K562 (cell line): ENCODE data around the gene ANAPC5. TPM values are rescaled to one million over a fixed set of nuclear protein-coding genes. Genes with fewer than 3 reads are reported as not detected.
A peak's percentile ranks its signal among the peaks of the same experiment; 100 is the strongest.

Experiments
- ARID1B ChIP-seq: fragments of 450-650 bp; IDR thresholded peaks from 2 replicates; pipeline ENCODE4 v1.6.1; 2016; ENCODE audit warnings: antibody characterized with exemption, mild to moderate bottlenecking, inconsistent platforms
- ATF1 ChIP-seq, 2 experiments: fragments of 450-650 bp in 1 of 2; IDR thresholded peaks; 2 replicates each; pipeline ENCODE4 v1.6.1; 2016; ENCODE audit warnings: missing compliant biosample characterization in 1 of 2, missing genetic modification characterization in 1 of 2
- BRD4 ChIP-seq: fragments of 200-600 bp; sonication (generic); IDR thresholded peaks from 2 replicates; pipeline ENCODE4 v1.6.1; 2017; ENCODE audit warnings: inconsistent platforms
- GABPA ChIP-seq: fragments of 200-800 bp; sonication (Bioruptor generic); conservative IDR thresholded peaks from 2 replicates; pipeline ENCODE4 v1.6.1; 2016; ENCODE audit warnings: low read depth, missing genetic modification characterization, missing compliant biosample characterization
- HLTF ChIP-seq: fragments of 450-650 bp; IDR thresholded peaks from 2 replicates; pipeline ENCODE4 v1.6.1; 2016
- HNRNPLL ChIP-seq: fragments of 200-400 bp; formaldehyde crosslinking; IDR thresholded peaks from 2 replicates; pipeline ENCODE4 v1.6.1; 2017; ENCODE audit warnings: low read length, low read depth, mild to moderate bottlenecking; ENCODE audit not compliant: poor library complexity, severe bottlenecking
- HSF4 ChIP-seq: fragments of 250-450 bp; sonication (Bioruptor Pico); IDR thresholded peaks from 2 replicates; pipeline ENCODE4 v2.1.2; 2022; ENCODE audit warnings: mild to moderate bottlenecking, moderate library complexity, borderline replicate concordance
- KDM1A ChIP-seq, 2 experiments: fragments of 450-650 bp; IDR thresholded peaks; 2 replicates each; pipeline ENCODE4 v1.6.1; 2016; ENCODE audit warnings: mild to moderate bottlenecking in 2 of 2
- NELFE ChIP-seq: IDR thresholded peaks from 2 replicates; pipeline ENCODE4 v1.6.1; 2011; ENCODE audit warnings: mild to moderate bottlenecking; ENCODE audit not compliant: insufficient read depth, insufficient read length
- RCOR1 ChIP-seq, 2 experiments: IDR thresholded peaks; 2 replicates each; pipeline ENCODE4 v1.6.1; 2012; ENCODE audit warnings: low read depth in 2 of 2, low read length in 2 of 2, borderline replicate concordance in 1 of 2, improper control_type of control experiment in 1 of 2
- SMC3 ChIP-seq: conservative IDR thresholded peaks from 2 replicates; pipeline ENCODE4 v1.6.1; 2011; ENCODE audit warnings: low read depth, low read length, improper control_type of control experiment; ENCODE audit not compliant: insufficient read depth
- ZNF197 ChIP-seq: fragments of 200-800 bp; sonication (Bioruptor generic); IDR thresholded peaks from 2 replicates; pipeline ENCODE4 v1.6.1; 2016; ENCODE audit warnings: low read depth, missing genetic modification characterization, missing compliant biosample characterization
- ZNF263 ChIP-seq: sonication (generic); formaldehyde crosslinking; IDR thresholded peaks from 2 replicates; pipeline ENCODE4 v1.8.0; 2022; ENCODE audit warnings: mild to moderate bottlenecking, missing genetic modification reagents, borderline replicate concordance
- polyA plus RNA-seq, 8 experiments: library from polyadenylated mRNA; depleted of rRNA in 4 of 8; stranded (reverse) in 5 of 8; unstranded in 3 of 8; fragments of >200 nt; fragmentation: Nextera tagmentation in 2 of 8; fragmentation: Illumina TruSeq in 1 of 8; extraction: Ambion mirVana in 2 of 8; extraction: Trizol in 1 of 8; gene quantifications; 2 replicates each; pipeline versions ENCODE4 v1.2.1 to v1.2.3, GENCODE V29; 2011 to 2014; ENCODE audit warnings: inconsistent platforms in 1 of 8, missing spikeins in 1 of 8
- total RNA-seq, 7 experiments: library from RNA; depleted of rRNA in 6 of 7; stranded (reverse); fragments of >200 nt in 6 of 7; fragmentation: Illumina TruSeq in 2 of 7; extraction: Trizol in 2 of 7; gene quantifications; 2 replicates each; pipeline versions ENCODE4 v1.2.1 to v1.2.3, GENCODE V29; 2011 to 2021; ENCODE audit warnings: low replicate concordance in 1 of 7
- TF ChIP-seq, protein P1 (sequence below), 2 experiments: fragments of 450-650 bp in 1 of 2; sonication (generic) in 1 of 2; formaldehyde crosslinking in 1 of 2; IDR thresholded peaks; 2 replicates each; pipeline versions ENCODE4 v1.7.1 to v1.9.0; 2016 to 2022; ENCODE audit warnings: inconsistent platforms in 1 of 2, mild to moderate bottlenecking in 1 of 2, missing genetic modification reagents in 1 of 2
- TF ChIP-seq, protein P2 (sequence below): fragments of 450-650 bp; IDR thresholded peaks from 2 replicates; pipeline ENCODE4 v1.6.1; 2016; ENCODE audit warnings: borderline replicate concordance

The ANAPC5 gene
- total and polyA plus RNA-seq, 9 of the 15 experiments (the other 6 are each of a cell fraction or from before 2014, with no cell fraction given) = 136 to 315 (median 197) TPM

DNA sequence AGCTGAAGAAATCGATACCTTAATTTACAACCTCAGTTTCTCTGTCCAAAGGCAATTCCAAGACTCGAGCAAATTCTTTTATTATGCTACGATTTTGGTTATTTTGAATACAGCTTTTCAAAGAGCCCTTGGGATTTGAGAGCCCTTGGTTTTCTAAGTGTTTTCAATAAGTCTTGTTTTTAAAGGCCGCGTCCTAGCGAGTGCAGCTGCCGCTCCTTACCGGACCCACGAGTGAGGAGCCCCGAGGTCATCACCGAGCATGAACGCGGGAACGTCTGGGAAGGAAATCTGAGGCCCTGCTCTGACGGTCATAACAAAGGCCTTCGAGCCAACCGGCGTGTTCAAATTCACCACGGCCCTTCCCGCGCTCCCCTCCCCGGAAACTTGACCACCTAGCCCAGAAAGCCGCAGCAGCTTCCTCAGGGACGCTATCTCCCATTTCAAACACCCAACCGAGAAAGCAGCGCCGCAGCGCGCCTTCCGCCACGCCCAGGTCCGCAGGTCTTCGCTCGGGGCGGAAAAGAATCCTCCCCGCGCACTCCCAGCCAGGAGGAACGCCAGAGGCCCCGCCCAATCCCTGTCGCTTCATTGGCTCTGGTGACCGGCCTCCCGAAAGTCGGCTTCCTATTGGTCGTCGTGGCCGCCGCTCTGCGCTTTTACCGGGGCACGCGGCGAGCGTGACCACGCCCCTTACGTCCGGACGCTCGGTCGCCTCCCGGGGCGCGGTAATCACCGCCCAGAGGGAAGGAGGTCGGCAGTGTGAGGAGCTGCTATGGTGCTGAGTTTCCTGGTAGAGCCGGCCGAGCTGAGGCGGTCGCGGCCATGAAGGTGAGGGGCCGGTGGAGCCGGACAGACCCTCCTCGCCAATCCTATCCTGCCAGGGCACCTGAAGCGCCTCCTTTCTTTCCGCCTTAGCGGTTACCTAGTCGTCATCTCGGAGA is 47.5 kb upstream of the ANAPC5 start, which contains the start of gene RNF34 (continued):
- TF ChIP-seq, protein P1, sequence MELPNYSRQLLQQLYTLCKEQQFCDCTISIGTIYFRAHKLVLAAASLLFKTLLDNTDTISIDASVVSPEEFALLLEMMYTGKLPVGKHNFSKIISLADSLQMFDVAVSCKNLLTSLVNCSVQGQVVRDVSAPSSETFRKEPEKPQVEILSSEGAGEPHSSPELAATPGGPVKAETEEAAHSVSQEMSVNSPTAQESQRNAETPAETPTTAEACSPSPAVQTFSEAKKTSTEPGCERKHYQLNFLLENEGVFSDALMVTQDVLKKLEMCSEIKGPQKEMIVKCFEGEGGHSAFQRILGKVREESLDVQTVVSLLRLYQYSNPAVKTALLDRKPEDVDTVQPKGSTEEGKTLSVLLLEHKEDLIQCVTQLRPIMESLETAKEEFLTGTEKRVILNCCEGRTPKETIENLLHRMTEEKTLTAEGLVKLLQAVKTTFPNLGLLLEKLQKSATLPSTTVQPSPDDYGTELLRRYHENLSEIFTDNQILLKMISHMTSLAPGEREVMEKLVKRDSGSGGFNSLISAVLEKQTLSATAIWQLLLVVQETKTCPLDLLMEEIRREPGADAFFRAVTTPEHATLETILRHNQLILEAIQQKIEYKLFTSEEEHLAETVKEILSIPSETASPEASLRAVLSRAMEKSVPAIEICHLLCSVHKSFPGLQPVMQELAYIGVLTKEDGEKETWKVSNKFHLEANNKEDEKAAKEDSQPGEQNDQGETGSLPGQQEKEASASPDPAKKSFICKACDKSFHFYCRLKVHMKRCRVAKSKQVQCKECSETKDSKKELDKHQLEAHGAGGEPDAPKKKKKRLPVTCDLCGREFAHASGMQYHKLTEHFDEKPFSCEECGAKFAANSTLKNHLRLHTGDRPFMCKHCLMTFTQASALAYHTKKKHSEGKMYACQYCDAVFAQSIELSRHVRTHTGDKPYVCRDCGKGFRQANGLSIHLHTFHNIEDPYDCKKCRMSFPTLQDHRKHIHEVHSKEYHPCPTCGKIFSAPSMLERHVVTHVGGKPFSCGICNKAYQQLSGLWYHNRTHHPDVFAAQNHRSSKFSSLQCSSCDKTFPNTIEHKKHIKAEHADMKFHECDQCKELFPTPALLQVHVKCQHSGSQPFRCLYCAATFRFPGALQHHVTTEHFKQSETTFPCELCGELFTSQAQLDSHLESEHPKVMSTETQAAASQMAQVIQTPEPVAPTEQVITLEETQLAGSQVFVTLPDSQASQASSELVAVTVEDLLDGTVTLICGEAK (IDR thresholded peaks at IDR 0.05) = peak; percentile 94
- TF ChIP-seq, protein P1 (CRISPR knock-in tag; IDR thresholded peaks at IDR 0.05) = no peak
- TF ChIP-seq ARID1B (0 out of 2 replicates have a peak, but pooled peaks have one; percentile 17), HNRNPLL (peak; percentile 94), ZNF263 (peak; percentile 56), GABPA (tag) (peak; percentile 94), ATF1 (CRISPR knock-in tag; IDR thresholded peaks at IDR 0.05) (no peak), ATF1 (tag; IDR thresholded peaks at IDR 0.05) (peak; percentile 89), ZNF197 (CRISPR knock-in tag) (no peak), BRD4 (no peak), HLTF (0 out of 2 replicates have a peak, but pooled peaks have one; percentile 26), KDM1A (IDR thresholded peaks at IDR 0.05) (0 out of 4 replicates have a peak, but pooled peaks of 1 of the 2 experiments have one; percentile 3), NELFE (peak; percentile 49), HSF4 (CRISPR knock-in tag) (no peak), SMC3 (0 out of 2 replicates have a peak, but pooled peaks have one; percentile 8), RCOR1 (IDR thresholded peaks at IDR 0.05; ENCODE audit: borderline replicate concordance in 1 of 2, low read depth in 2 of 2, low read length in 2 of 2) (0 out of 4 replicates have a peak, but pooled peaks of 1 of the 2 experiments have one; percentile 58)
- TF ChIP-seq, protein P2, sequence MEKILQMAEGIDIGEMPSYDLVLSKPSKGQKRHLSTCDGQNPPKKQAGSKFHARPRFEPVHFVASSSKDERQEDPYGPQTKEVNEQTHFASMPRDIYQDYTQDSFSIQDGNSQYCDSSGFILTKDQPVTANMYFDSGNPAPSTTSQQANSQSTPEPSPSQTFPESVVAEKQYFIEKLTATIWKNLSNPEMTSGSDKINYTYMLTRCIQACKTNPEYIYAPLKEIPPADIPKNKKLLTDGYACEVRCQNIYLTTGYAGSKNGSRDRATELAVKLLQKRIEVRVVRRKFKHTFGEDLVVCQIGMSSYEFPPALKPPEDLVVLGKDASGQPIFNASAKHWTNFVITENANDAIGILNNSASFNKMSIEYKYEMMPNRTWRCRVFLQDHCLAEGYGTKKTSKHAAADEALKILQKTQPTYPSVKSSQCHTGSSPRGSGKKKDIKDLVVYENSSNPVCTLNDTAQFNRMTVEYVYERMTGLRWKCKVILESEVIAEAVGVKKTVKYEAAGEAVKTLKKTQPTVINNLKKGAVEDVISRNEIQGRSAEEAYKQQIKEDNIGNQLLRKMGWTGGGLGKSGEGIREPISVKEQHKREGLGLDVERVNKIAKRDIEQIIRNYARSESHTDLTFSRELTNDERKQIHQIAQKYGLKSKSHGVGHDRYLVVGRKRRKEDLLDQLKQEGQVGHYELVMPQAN = peak; percentile 55; the same call in 1 of the 2 replicates
